OCI-LY7 (cell line): ENCODE results near the gene BDP1. TPM values are rescaled to one million over a fixed set of nuclear protein-coding genes. Genes with fewer than 3 reads are reported as not detected.
"Not testable (repeated sequence)": the region's sequence is repeated elsewhere in the genome, so short reads cannot be mapped to it uniquely, and the experiment has no call there.

Source experiments
- BruUV-seq: library from RNA; stranded (reverse); fragments of 400-500 nt; replicated peaks from 2 replicates; lab custom pipeline; 2021; lab: Mats Ljungman, UMichigan
- CTCF ChIA-PET: fragments of 300-600 bp; sonication (Branson Sonifier 250); formaldehyde crosslinking; loops from one replicate; lab custom pipeline; 2022; ENCODE audit warnings: antibody characterized with exemption; ENCODE audit not compliant: unreplicated experiment; lab: Charles Lee
- POLR2A ChIA-PET: fragments of 300-600 bp; sonication (Branson Sonifier 250); formaldehyde crosslinking; loops from one replicate; lab custom pipeline; 2022; ENCODE audit warnings: antibody characterized with exemption; lab: Charles Lee
- DNase-seq: peaks from one replicate; pipeline ENCODE4 v3.0.0-alpha.2; 2015; ENCODE audit warnings: low spot score
- H2AFZ ChIP-seq: fragments of 200-600 bp; sonication (generic), shearing (Covaris generic); 2 replicates; pipeline ENCODE4 v1.6.1; 2014; ENCODE audit warnings: mild to moderate bottlenecking, antibody characterized with exemption, low read length, moderate library complexity
- H3K27ac ChIP-seq: fragments of 200-600 bp; sonication (generic); 2 replicates; pipeline ENCODE4 v1.5.1; 2014; ENCODE audit warnings: mixed run types, low read depth, mild to moderate bottlenecking, moderate library complexity, low read length, inconsistent platforms; ENCODE audit not compliant: poor library complexity, severe bottlenecking
- H3K36me3 ChIP-seq: fragments of 200-600 bp; sonication (generic); 2 replicates; pipeline ENCODE4 v1.6.1; 2014; ENCODE audit warnings: mild to moderate bottlenecking, antibody characterized with exemption, low read length, moderate library complexity, mixed read lengths; ENCODE audit not compliant: insufficient read depth
- H3K4me1 ChIP-seq: fragments of 200-600 bp; sonication (generic); 2 replicates; pipeline ENCODE4 v1.5.1; 2014; ENCODE audit warnings: mild to moderate bottlenecking, low read length; ENCODE audit not compliant: insufficient read depth, poor library complexity, severe bottlenecking
- H3K4me2 ChIP-seq: fragments of 200-600 bp; sonication (generic); 2 replicates; pipeline ENCODE4 v1.6.1; 2014; ENCODE audit warnings: mild to moderate bottlenecking, low read length
- H3K4me3 ChIP-seq: fragments of 200-600 bp; sonication (generic); 2 replicates; pipeline ENCODE4 v1.5.1; 2014; ENCODE audit warnings: mild to moderate bottlenecking, low read depth, low read length; ENCODE audit not compliant: poor library complexity, severe bottlenecking
- H3K79me2 ChIP-seq: fragments of 200-600 bp; sonication (generic); 2 replicates; pipeline ENCODE4 v1.6.1; 2016; ENCODE audit warnings: low read depth, mild to moderate bottlenecking, low read length, moderate library complexity, mixed read lengths; ENCODE audit not compliant: insufficient read depth
- H3K9me2 ChIP-seq: fragments of 200-600 bp; sonication (generic); 2 replicates; pipeline ENCODE4 v1.6.1; 2016; ENCODE audit warnings: mild to moderate bottlenecking, low read length, mixed read lengths; ENCODE audit not compliant: insufficient read depth
- H3K9me3 ChIP-seq: fragments of 200-600 bp; sonication (generic); 2 replicates; pipeline ENCODE4 v1.6.1; 2014; ENCODE audit warnings: mild to moderate bottlenecking, mixed run types, low read length, mixed read lengths
- H4K20me1 ChIP-seq: fragments of 200-600 bp; sonication (generic); 2 replicates; pipeline ENCODE4 v1.6.1; 2014; ENCODE audit warnings: mild to moderate bottlenecking, antibody characterized with exemption, low read length, moderate library complexity, mixed read lengths; ENCODE audit not compliant: insufficient read depth
- EZH2phosphoT487 ChIP-seq: fragments of 200-600 bp; sonication (generic); IDR thresholded peaks from 2 replicates; pipeline ENCODE4 v1.6.1; 2018; ENCODE audit warnings: low read depth, borderline replicate concordance, mild to moderate bottlenecking, mixed run types, antibody characterized with exemption, low read length, moderate library complexity, mixed read lengths
- intact Hi-C: fragments of 100-400 bp; cut with micrococcal nuclease; formaldehyde crosslinking; loops from one replicate; pipeline ENCODE4 v1.10.0; 2022; ENCODE audit not compliant: unreplicated experiment
- total RNA-seq, 2 experiments: library from RNA; depleted of rRNA in 1 of 2; stranded (reverse); fragments of >200 nt in 1 of 2; shearing (Covaris generic) in 1 of 2; gene quantifications; 2 replicates each; pipeline ENCODE4 v1.2.3, GENCODE V29; 2014 to 2022
- TF ChIP-seq, protein P1 (sequence below): fragments of 200-600 bp; sonication (generic); conservative IDR thresholded peaks from 2 replicates; pipeline ENCODE4 v1.5.1; 2014; ENCODE audit warnings: mild to moderate bottlenecking, antibody characterized with exemption, low read length, moderate library complexity, mixed read lengths

BDP1 gene
- total RNA-seq, 2 experiments from 2014 or later = 29.2 to 37.3 TPM

DNA sequence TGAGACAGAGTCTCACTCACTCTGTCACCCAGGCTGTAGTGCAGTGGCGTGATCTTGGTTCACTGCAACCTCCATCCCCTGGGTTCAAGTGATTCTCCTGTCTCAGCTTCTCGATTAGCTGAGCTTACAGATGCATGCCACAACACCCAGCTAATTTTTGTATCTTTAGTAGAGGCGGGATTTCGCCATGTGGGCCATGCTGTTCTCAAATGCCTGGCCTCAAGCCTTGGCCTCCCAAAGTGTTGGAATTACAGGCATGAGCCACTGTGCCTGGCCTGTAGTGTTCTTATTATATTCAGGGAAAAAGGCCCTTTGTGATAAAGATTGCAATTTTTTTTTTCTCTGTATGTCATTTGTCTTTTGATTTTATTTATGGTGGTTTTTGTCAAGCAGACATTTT, 107.7 kb downstream of the BDP1 start:
- Histone ChIP-seq H3K9me2 (no peaks in the 10 kb centered on the region), H3K36me3 (peaks cover 81% of the 10 kb centered on the region), H3K79me2 (no peaks in the 10 kb centered on the region), H3K4me3 (no peak overlapping the region), H3K9me3 (no peaks in the 10 kb centered on the region), H3K4me1 (no peaks in the 10 kb centered on the region), H2AFZ (no peak overlapping the region), H3K4me2 (no peak overlapping the region), H3K27ac (no peak overlapping the region), H4K20me1 (no peaks in the 10 kb centered on the region)
- ChIA-PET POLR2A (no interaction called here), CTCF (no interaction called here)
- intact Hi-C loops = no loop called here
- no TSS peak for BruUV-seq
- DNase-seq = no peak
- TF ChIP-seq, protein P1, sequence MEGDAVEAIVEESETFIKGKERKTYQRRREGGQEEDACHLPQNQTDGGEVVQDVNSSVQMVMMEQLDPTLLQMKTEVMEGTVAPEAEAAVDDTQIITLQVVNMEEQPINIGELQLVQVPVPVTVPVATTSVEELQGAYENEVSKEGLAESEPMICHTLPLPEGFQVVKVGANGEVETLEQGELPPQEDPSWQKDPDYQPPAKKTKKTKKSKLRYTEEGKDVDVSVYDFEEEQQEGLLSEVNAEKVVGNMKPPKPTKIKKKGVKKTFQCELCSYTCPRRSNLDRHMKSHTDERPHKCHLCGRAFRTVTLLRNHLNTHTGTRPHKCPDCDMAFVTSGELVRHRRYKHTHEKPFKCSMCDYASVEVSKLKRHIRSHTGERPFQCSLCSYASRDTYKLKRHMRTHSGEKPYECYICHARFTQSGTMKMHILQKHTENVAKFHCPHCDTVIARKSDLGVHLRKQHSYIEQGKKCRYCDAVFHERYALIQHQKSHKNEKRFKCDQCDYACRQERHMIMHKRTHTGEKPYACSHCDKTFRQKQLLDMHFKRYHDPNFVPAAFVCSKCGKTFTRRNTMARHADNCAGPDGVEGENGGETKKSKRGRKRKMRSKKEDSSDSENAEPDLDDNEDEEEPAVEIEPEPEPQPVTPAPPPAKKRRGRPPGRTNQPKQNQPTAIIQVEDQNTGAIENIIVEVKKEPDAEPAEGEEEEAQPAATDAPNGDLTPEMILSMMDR = no peak
- TF ChIP-seq EZH2phosphoT487 = no peak

DNA sequence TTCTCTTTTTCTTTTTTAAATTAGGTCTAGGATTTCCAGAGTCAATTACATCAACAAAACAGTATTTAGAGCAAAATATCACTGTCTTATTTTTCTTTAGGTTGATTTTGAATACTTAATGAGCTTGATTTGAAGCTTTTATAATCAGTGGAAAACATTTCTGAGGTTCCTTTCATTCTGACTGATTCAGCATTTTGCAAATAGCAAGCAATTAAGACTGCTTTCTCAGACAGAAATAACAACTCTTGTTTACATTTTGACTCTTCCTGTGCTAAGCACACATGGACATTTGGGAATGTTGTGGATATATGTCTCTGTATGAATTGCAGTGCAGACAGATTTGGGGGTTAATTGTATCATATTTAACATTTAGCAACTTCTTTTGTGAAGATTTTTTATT, 109.4 kb downstream of the BDP1 start:
- DNase-seq = no peak
- ChIA-PET CTCF (no interaction called here), POLR2A (interaction anchor here (1.2 kb wide), 1 partner anchor 9 kb away, joined by 4 read pairs; no protein-coding TSS in a partner anchor)
- no peak overlapping the region for H3K4me2 ChIP-seq
- H3K27ac ChIP-seq = no peak overlapping the region
- H3K4me3 ChIP-seq = no peak overlapping the region
- no peaks in the 10 kb centered on the region for H3K79me2 ChIP-seq
- no peak overlapping the region for H2AFZ ChIP-seq
- no peaks in the 10 kb centered on the region for H3K9me3 ChIP-seq
- H3K36me3 ChIP-seq = peaks cover 73% of the 10 kb centered on the region
- H3K4me1 ChIP-seq = no peaks in the 10 kb centered on the region
- TF ChIP-seq, protein P1 = no peak
- TF ChIP-seq EZH2phosphoT487 = no peak
- no peaks in the 10 kb centered on the region for H4K20me1 ChIP-seq
- H3K9me2 ChIP-seq = no peaks in the 10 kb centered on the region
- intact Hi-C loops = no loop called here
- BruUV-seq = no TSS peak

DNA sequence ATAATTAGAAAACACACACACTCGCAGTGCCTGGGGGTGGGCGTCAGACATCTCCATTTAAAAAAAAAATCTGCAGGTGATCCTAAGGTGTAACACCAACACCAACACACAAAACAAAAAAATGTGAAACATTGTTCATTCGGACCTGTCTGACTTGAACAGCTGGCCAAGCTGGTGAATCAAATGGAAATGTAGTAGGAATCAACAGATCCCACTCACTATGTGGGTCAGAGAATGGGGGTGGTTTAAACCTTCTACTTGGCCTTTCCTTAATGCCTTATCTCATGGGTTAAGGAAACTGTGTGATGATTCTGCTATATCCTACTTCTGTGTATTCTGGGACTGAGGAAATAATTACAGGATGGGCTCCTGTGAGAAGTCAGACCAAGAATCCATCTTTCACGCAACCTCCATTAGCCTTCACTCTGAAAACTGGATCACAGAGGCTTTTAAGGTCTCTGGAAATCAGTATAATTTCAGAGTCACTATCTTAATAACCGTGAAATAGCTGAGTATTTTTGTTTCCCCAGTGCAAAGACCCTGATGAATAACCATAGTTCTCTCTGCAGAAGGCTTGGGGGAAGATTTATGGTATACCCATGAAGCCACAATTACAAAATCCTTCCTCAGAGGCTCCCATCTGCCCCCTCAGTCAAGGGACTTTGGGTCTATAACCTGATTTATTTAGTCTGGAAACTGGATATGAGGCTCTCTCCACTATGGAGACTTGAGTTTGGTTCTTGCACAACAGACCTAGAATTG, 114.5 kb downstream of the BDP1 start:
- H3K36me3 ChIP-seq = peaks cover 32% of the 10 kb centered on the region
- no peak overlapping the region for H2AFZ ChIP-seq
- H3K4me1 ChIP-seq = no peaks in the 10 kb centered on the region
- DNase-seq = no peak
- CTCF ChIA-PET = no interaction called here
- TF ChIP-seq EZH2phosphoT487 = no peak
- TF ChIP-seq, protein P1 = no peak
- no peak overlapping the region for H3K27ac ChIP-seq
- no peaks in the 10 kb centered on the region for H3K9me3 ChIP-seq
- BruUV-seq = no TSS peak
- no peaks in the 10 kb centered on the region for H4K20me1 ChIP-seq
- no peak overlapping the region for H3K4me2 ChIP-seq
- H3K4me3 ChIP-seq = no peak overlapping the region
- H3K9me2 ChIP-seq = no peaks in the 10 kb centered on the region
- no peaks in the 10 kb centered on the region for H3K79me2 ChIP-seq
- POLR2A ChIA-PET = no interaction called here
- intact Hi-C loops = no loop called here

DNA sequence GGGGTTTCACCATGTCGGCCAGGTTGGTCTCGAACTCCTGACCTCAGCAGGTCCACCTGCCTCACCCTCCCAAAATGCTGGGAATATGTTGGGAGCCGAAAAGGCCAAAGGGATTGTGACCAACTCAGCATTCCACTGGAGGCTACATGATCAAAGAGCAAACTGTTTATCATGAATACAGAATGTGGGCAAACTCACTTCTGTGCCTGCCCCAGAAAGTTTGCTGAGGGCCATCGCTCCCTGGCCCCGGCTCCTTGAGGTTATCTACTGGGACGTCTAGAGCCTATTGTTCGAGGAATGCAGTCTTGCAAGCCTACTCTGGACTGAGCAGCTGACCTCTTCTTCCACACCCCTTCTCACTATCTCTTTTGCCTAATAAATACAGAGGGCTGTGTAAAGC, 116.4 kb downstream of the BDP1 start:
- H3K4me3 ChIP-seq, H3K4me2 ChIP-seq, H3K9me2 ChIP-seq, intact Hi-C loops, H2AFZ ChIP-seq, H3K27ac ChIP-seq, H3K9me3 ChIP-seq, DNase-seq, H3K4me1 ChIP-seq, BruUV-seq, H4K20me1 ChIP-seq, POLR2A ChIA-PET, CTCF ChIA-PET, H3K79me2 ChIP-seq: not testable (repeated sequence)
- H3K36me3 ChIP-seq = peaks cover 19% of the 10 kb centered on the region
